IMR-90 (cell line): ENCODE measurements around the gene CLEC11A. TPM values are rescaled to one million over a fixed set of nuclear protein-coding genes. Genes with fewer than 3 reads are reported as not detected.
"Not testable (repeated sequence)": the region's sequence is repeated elsewhere in the genome, so short reads cannot be mapped to it uniquely, and the experiment has no call there.

ENCODE experiments used
- ATAC-seq: fragments of 200-7000 bp; cut with Tn5 transposase; 2 replicates; pipeline ENCODE4 v1.9.1; 2020; ENCODE audit warnings: low read depth, mild to moderate bottlenecking, moderate library complexity
- BruUV-seq: library from RNA; stranded (reverse); fragments of 400-500 nt; replicated peaks from 2 replicates; lab custom pipeline; 2021; lab: Mats Ljungman, UMichigan
- CTCF ChIA-PET: fragments of 300-600 bp; formaldehyde crosslinking; extraction: SDS; loops from one replicate; lab custom pipeline; 2021; ENCODE audit warnings: antibody characterized with exemption; lab: Yijun Ruan, JAX
- POLR2A ChIA-PET: fragments of 300-600 bp; sonication (Branson Sonifier 250); formaldehyde crosslinking; loops from one replicate; lab custom pipeline; 2022; ENCODE audit warnings: antibody characterized with exemption; ENCODE audit not compliant: unreplicated experiment; lab: Charles Lee
- DNase-seq: peaks from one replicate; pipeline ENCODE4 v3.0.0; 2013
- H2AFZ ChIP-seq: replicated peaks from 2 replicates; pipeline ENCODE3; 2013; ENCODE audit warnings: low read length, mild to moderate bottlenecking; ENCODE audit not compliant: poor library complexity
- H2AK5ac ChIP-seq: 2 replicates; pipeline ENCODE4 v1.6.1; 2013; ENCODE audit warnings: low read depth, low read length, inconsistent platforms
- H2AK9ac ChIP-seq: replicated peaks from 2 replicates; pipeline ENCODE3; 2013; ENCODE audit warnings: mild to moderate bottlenecking, low read depth, low read length, moderate library complexity; ENCODE audit not compliant: poor library complexity
- H2BK120ac ChIP-seq: 2 replicates; pipeline ENCODE4 v1.6.1; 2013; ENCODE audit warnings: low read depth, low read length, inconsistent platforms
- H2BK15ac ChIP-seq: 3 replicates; pipeline ENCODE4 v1.6.1; 2013; ENCODE audit warnings: low read depth, low read length, inconsistent platforms
- H2BK20ac ChIP-seq: 2 replicates; pipeline ENCODE4 v1.6.1; 2013; ENCODE audit warnings: low read depth, mild to moderate bottlenecking, inconsistent platforms, low read length, moderate library complexity
- H2BK5ac ChIP-seq: 2 replicates; pipeline ENCODE4 v1.6.1; 2013; ENCODE audit warnings: mild to moderate bottlenecking, low read depth, low read length, inconsistent platforms; ENCODE audit not compliant: poor library complexity, severe bottlenecking
- H3K14ac ChIP-seq: replicated peaks from 2 replicates; pipeline ENCODE4 v1.6.1; 2013; ENCODE audit warnings: low read depth, low read length, inconsistent platforms
- H3K18ac ChIP-seq: 2 replicates; pipeline ENCODE4 v1.6.1; 2013; ENCODE audit warnings: low read depth, low read length, control low read depth
- H3K23ac ChIP-seq: 2 replicates; pipeline ENCODE4 v1.6.1; 2013; ENCODE audit warnings: low read depth, low read length, inconsistent platforms
- H3K27ac ChIP-seq: 2 replicates; pipeline ENCODE4 v1.5.1; 2013; ENCODE audit warnings: mild to moderate bottlenecking, control low read depth, low read length; ENCODE audit not compliant: insufficient read depth
- H3K27me3 ChIP-seq: 2 replicates; pipeline ENCODE4 v1.6.1; 2013; ENCODE audit warnings: low read length; ENCODE audit not compliant: control insufficient read depth, insufficient read depth
- H3K36me3 ChIP-seq: 2 replicates; pipeline ENCODE4 v1.6.1; 2013; ENCODE audit warnings: low read length, mixed read lengths; ENCODE audit not compliant: control insufficient read depth, insufficient read depth
- H3K4ac ChIP-seq: 2 replicates; pipeline ENCODE4 v1.6.1; 2013; ENCODE audit warnings: low read depth, low read length, inconsistent platforms
- H3K4me1 ChIP-seq: 2 replicates; pipeline ENCODE4 v1.6.1; 2013; ENCODE audit warnings: low read length, mixed read lengths; ENCODE audit not compliant: control insufficient read depth, insufficient read depth
- H3K4me2 ChIP-seq: 2 replicates; pipeline ENCODE4 v1.6.1; 2013; ENCODE audit warnings: low read depth, mild to moderate bottlenecking, control low read depth, low read length, moderate library complexity
- H3K4me3 ChIP-seq: 2 replicates; pipeline ENCODE4 v1.5.1; 2013; ENCODE audit warnings: low read depth, mild to moderate bottlenecking, control low read depth, low read length, moderate library complexity; ENCODE audit not compliant: insufficient read depth
- H3K56ac ChIP-seq: 2 replicates; pipeline ENCODE4 v1.6.1; 2013; ENCODE audit warnings: low read length, inconsistent platforms; ENCODE audit not compliant: insufficient read depth; ENCODE audit errors: extremely low read depth
- H3K79me1 ChIP-seq, 2 experiments: 2 replicates each; pipeline ENCODE4 v1.6.1; 2013; ENCODE audit warnings: low read length in 2 of 2, inconsistent platforms in 1 of 2, low read depth in 1 of 2
- H3K9ac ChIP-seq: 2 replicates; pipeline ENCODE4 v1.6.1; 2013; ENCODE audit warnings: low read depth, low read length, control low read depth
- H3K9me1 ChIP-seq: 2 replicates; pipeline ENCODE4 v1.6.1; 2013; ENCODE audit warnings: low read length, inconsistent platforms; ENCODE audit not compliant: insufficient read depth
- H3K9me3 ChIP-seq: 2 replicates; pipeline ENCODE4 v1.6.1; 2013; ENCODE audit warnings: low read length; ENCODE audit not compliant: control insufficient read depth, insufficient read depth
- H4K20me1 ChIP-seq: 2 replicates; pipeline ENCODE4 v1.6.1; 2013; ENCODE audit warnings: low read length, inconsistent platforms; ENCODE audit not compliant: insufficient read depth
- H4K5ac ChIP-seq: 2 replicates; pipeline ENCODE4 v1.6.1; 2013; ENCODE audit warnings: mild to moderate bottlenecking, low read depth, low read length, control low read depth
- H4K8ac ChIP-seq, 2 experiments: 2 replicates each; pipeline ENCODE4 v1.6.1; 2013; ENCODE audit warnings: low read depth in 2 of 2, low read length in 2 of 2, control low read depth in 1 of 2, inconsistent platforms in 1 of 2
- H4K91ac ChIP-seq: 2 replicates; pipeline ENCODE4 v1.6.1; 2013; ENCODE audit warnings: low read depth, low read length, inconsistent platforms; ENCODE audit not compliant: insufficient read depth
- WGBS, 2 experiments: methylation state at CpG; one replicate each; pipeline versions ENCODE4 v1.1.5 to v1.1.7; 2013; ENCODE audit warnings: missing lambda C conversion rate in 2 of 2; ENCODE audit not compliant: insufficient read length in 1 of 2; ENCODE audit errors: extremely low coverage in 2 of 2; 5-methylcytosine and 5-hydroxymethylcytosine counted together
- dilution Hi-C: fragments of 300-500 bp; cut with HindIII; formaldehyde crosslinking; loops from one replicate; pipeline ENCODE4 v1.14.3; 2018; ENCODE audit warnings: low sequenced_read_pairs; ENCODE audit not compliant: unreplicated experiment
- in situ Hi-C: fragments of 300-500 bp; cut with MboI; formaldehyde crosslinking; loops from 3 replicates; pipeline ENCODE4 v1.14.3; 2019; ENCODE audit warnings: low sequenced_read_pairs, inconsistent platforms, mixed read lengths
- intact Hi-C: fragments of 100-400 bp; cut with micrococcal nuclease; formaldehyde crosslinking; loops from 2 replicates; pipeline ENCODE4 v1.10.0; 2022
- polyA plus RNA-seq, 3 experiments: library from polyadenylated mRNA; depleted of rRNA; stranded (reverse); fragments of >200 nt; gene quantifications; 2 replicates each; pipeline ENCODE4 v1.2.3, GENCODE V29; 2012; ENCODE audit warnings: low replicate concordance in 1 of 3
- total RNA-seq: library from RNA; depleted of rRNA; stranded (reverse); fragments of >200 nt; gene quantifications from 2 replicates; pipeline ENCODE4 v1.2.3, GENCODE V29; 2012

The CLEC11A gene
- total and polyA plus RNA-seq, 2 of the 4 experiments (the other 2 are of a cell fraction): 17.0 to 152 TPM

GRCh38 chr19:50756244-50756643, 33.1 kb downstream of the CLEC11A start:
- H3K18ac ChIP-seq, H3K4me3 ChIP-seq, CTCF ChIA-PET, H3K27ac ChIP-seq, H3K23ac ChIP-seq, H3K56ac ChIP-seq, POLR2A ChIA-PET, H3K4ac ChIP-seq, H2BK15ac ChIP-seq, H3K36me3 ChIP-seq, in situ Hi-C loops, H3K9me3 ChIP-seq, H2AFZ ChIP-seq, H3K9me1 ChIP-seq, DNase-seq, H4K5ac ChIP-seq, H3K79me1 ChIP-seq, H3K14ac ChIP-seq, H2AK9ac ChIP-seq, H2AK5ac ChIP-seq, H2BK5ac ChIP-seq, H3K4me2 ChIP-seq, H3K9ac ChIP-seq, H3K4me1 ChIP-seq, intact Hi-C loops, H4K20me1 ChIP-seq, H3K27me3 ChIP-seq, H2BK120ac ChIP-seq, ATAC-seq, dilution Hi-C loops, H2BK20ac ChIP-seq, H4K8ac ChIP-seq, H4K91ac ChIP-seq, BruUV-seq: not testable (repeated sequence)
- WGBS, 2 experiments: 60% methylated on average over 3 of the region's 8 CpGs; no CpG with 5 or more reads in 1 of the 2 experiments

GRCh38 chr19:50757624-50758023, 34.5 kb downstream of the CLEC11A start:
- H3K4ac ChIP-seq, BruUV-seq, dilution Hi-C loops, H2BK120ac ChIP-seq, H2BK15ac ChIP-seq, H3K56ac ChIP-seq, H3K9me1 ChIP-seq, H2AK5ac ChIP-seq, H3K9me3 ChIP-seq, H2BK20ac ChIP-seq, H3K4me2 ChIP-seq, H3K4me3 ChIP-seq, H3K79me1 ChIP-seq, intact Hi-C loops, CTCF ChIA-PET, POLR2A ChIA-PET, H4K8ac ChIP-seq, H4K5ac ChIP-seq, DNase-seq, ATAC-seq, H2BK5ac ChIP-seq, H3K36me3 ChIP-seq, H4K20me1 ChIP-seq, H3K14ac ChIP-seq, H3K18ac ChIP-seq, H2AFZ ChIP-seq, H4K91ac ChIP-seq, H3K23ac ChIP-seq, H2AK9ac ChIP-seq, in situ Hi-C loops, H3K27ac ChIP-seq, H3K27me3 ChIP-seq, H3K9ac ChIP-seq, H3K4me1 ChIP-seq: not testable (repeated sequence)
- WGBS, 2 experiments: no CpG with 5 or more reads among the region's 3 CpGs
